ENCODE data around the gene SLC22A12.

Gene SLC22A12

DNA sequence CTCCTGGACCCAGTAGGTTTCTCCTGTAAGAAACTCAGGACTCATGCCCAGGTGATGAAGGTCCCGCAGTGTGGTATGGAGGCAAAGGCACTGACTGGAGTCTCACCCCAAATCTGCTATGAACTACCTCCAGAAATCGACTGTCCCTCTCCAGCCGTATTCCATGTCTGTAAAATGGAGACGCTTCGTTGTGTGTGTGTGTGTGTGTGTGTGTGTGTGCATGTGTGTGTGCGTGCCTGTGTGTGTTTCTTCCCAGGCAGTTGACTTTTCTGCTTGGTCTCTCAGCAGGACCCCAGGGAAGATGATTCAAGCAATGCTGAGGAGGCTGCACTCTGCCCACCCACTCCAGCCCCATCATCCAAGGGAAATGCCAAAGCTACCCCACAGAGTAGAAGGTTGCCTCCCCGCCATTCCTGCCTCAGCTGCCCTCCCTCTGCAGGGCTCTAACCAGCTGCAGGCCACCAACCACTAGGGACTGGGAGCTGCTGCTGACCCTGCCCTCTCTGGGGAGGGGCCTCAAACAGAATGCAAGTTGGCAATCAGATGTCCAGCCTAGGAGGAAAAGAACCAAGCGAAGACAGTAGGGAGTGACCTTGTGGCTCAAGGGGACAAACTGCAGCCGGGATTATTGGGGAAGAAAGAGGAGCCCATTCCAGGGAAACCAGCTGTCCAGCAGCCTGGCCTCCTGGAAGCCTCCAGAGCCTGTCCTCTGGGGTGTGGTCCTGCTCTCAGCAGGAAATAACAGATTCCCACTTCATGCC, 56.2 kb downstream of the SLC22A12 start:
- no peak for DNase-seq (ENCODE audit: low read depth in 2 of 2)

DNA sequence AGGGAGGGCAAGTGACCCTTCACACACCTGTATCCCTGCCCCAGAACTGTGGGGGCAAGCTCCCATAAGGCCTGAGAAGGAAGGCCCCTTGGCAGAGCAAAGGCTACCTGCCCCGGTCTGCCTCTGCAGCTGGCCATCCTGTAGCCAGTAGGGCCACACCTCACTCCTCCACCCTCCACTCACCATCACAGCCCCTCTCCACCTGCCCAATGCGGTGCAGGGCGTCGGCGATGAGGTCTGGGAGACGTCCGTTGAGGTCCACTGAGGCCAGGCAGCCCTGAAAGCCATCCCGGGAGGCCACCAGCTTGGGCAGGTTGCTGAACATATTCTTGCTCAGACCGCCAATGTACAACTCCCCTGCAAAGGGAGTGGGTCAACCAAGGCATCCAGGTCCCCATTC, 57.5 kb downstream of the SLC22A12 start:
- no peak for DNase-seq (ENCODE audit: low read depth in 2 of 2)

DNA sequence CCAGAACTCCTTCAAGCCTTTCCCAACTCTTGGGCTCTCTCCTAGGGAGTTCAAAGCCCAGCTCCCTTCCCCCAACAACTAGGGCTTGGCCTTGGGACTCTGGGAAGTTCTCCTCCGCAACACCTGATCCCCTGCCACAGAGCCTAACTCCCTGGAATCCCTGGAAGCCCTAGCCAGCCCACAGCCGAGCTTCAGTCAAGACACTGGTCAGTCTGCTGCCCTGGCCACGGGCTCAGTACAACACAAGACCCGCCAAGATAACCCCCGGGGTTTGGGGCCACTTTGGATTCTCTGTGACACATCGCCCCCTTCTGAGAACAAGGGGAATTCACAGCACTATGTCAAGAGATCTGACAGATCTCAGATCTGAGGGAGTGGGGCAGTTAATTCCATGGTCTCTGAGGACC, 58.3 kb downstream of the SLC22A12 start:
- DNase-seq (ENCODE audit: low read depth in 2 of 2), result no peak

DNA sequence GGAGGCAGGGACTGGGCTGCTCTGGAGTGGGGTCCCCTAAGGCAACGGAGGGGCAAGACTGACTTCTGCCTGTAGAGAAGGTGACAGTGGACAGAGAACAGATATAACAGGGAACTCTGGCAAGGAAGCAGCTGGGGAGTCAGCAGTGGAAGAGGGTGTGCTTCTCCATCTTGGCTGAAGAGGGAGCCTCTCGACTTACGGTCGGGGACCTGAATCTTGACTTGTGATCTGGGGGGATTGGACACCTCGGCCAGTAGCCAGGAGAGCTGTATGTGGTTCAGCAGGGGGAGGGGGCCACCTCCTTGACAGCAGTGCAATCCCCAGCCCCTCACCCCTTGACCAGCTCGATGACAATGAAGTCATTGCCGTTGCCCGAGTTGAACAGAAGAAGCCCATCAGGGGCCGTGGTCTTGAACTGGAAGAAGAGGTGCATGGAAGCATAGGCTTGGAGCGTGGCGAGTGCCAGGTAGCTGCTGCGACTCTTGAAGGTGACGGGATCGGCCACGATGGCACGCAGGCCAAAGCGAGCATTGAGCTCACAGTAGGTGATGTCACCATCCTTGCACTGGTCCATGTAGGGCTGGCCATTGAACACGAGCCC, 60.0 kb downstream of the SLC22A12 start:
- no peak for DNase-seq (ENCODE audit: low read depth in 2 of 2)

Measured in stimulated activated CD8-positive, alpha-beta memory T cell treated with anti-CD3 and anti-CD28 coated beads, Interleukin-7, amount 100 ng/mL, for 4 hours (primary cell).